Kidney (tissue), 14 donors: ENCODE measurements around the gene SCAMP1. TPM values are rescaled to one million over a fixed set of nuclear protein-coding genes. Genes with fewer than 3 reads are reported as not detected.

ENCODE experiments used
- DNase-seq, 5 donors: peaks; one replicate each; pipeline ENCODE4 v3.0.0-alpha.2; 2013 to 2020
- FAIRE-seq: peaks from 2 replicates; lab custom pipeline; 2012; peaks lifted over from hg19 to GRCh38; lab: Jason Lieb, UNC
- H3K27ac ChIP-seq, 2 donors: one replicate each; pipeline ENCODE4 v1.7.0; 2013; ENCODE audit warnings: low read depth in 2 of 2, low read length in 2 of 2, inconsistent platforms in 1 of 2
- H3K27me3 ChIP-seq: one replicate; pipeline ENCODE4 v1.7.1; 2013; ENCODE audit warnings: low read length, inconsistent platforms; ENCODE audit not compliant: control insufficient read depth, insufficient read depth
- H3K36me3 ChIP-seq, 3 donors: one replicate each; pipeline versions ENCODE4 v1.7.0 to v1.7.1; 2013; ENCODE audit warnings: low read length in 3 of 3, control low read depth in 1 of 3, inconsistent platforms in 1 of 3; ENCODE audit not compliant: insufficient read depth in 3 of 3, control insufficient read depth in 2 of 3
- H3K4me1 ChIP-seq, 3 donors: one replicate each; pipeline versions ENCODE4 v1.7.0 to v1.7.1; 2013; ENCODE audit warnings: low read length in 3 of 3, inconsistent platforms in 1 of 3, low read depth in 1 of 3; ENCODE audit not compliant: control insufficient read depth in 2 of 3, insufficient read depth in 2 of 3
- H3K4me3 ChIP-seq, 3 donors: one replicate each; pipeline versions ENCODE4 v1.7.0 to v1.8.1; 2013; ENCODE audit warnings: low read length in 3 of 3, control low read depth in 1 of 3, inconsistent platforms in 1 of 3
- H3K9ac ChIP-seq, 3 donors: one replicate each; pipeline versions ENCODE4 v1.7.0 to v1.7.1; 2013; ENCODE audit warnings: low read length in 3 of 3, control low read depth in 1 of 3, inconsistent platforms in 1 of 3
- H3K9me3 ChIP-seq, 3 donors: one replicate each; pipeline versions ENCODE4 v1.7.0 to v1.7.1; 2013; ENCODE audit warnings: low read length in 3 of 3, control low read depth in 1 of 3, inconsistent platforms in 1 of 3; ENCODE audit not compliant: control insufficient read depth in 2 of 3, insufficient read depth in 1 of 3
- intact Hi-C: fragments of 100-400 bp; cut with DNase I; formaldehyde crosslinking; loops from one replicate; pipeline ENCODE4 v1.11.1; 2022
- polyA plus RNA-seq: library from polyadenylated mRNA; stranded (reverse); fragments of 350-450 nt; fragmentation: Illumina TruSeq; extraction: RNeasy Lipid Tissue Mini Kit (QIAGEN cat#74804); gene quantifications from one replicate; pipeline ENCODE4 v1.2.3, GENCODE V29; 2014; ENCODE audit warnings: low read depth, low replicate concordance; ENCODE audit not compliant: insufficient read depth
- total RNA-seq: library from RNA; stranded (reverse); fragmentation: NEBNext Ultra II Directional; extraction: Animal tissue kit (Norgen Biotek cat#: 25700); gene quantifications from one replicate; pipeline ENCODE4 v1.2.1, GENCODE V29; 2021
- TF ChIP-seq, protein P1 (sequence below): IDR thresholded peaks from 3 replicates; pipeline ENCODE4 v1.5.1; 2012; ENCODE audit warnings: mild to moderate bottlenecking, moderate library complexity, borderline replicate concordance; ENCODE audit not compliant: insufficient read depth; ENCODE audit errors: extremely low read depth
- donor health status: control.
- donor health status: control.
- donor health status: control.
- donor health status: control.
- donor health status: control.
- donor health status: DM: yes; HTN: yes; CAD: no.
- donor health status: Normal renal cell carcinoma (clear cell type).

The SCAMP1 gene
- total and polyA plus RNA-seq, 2 donors from 2014 or later, result 13.1 to 42.1 TPM

DNA sequence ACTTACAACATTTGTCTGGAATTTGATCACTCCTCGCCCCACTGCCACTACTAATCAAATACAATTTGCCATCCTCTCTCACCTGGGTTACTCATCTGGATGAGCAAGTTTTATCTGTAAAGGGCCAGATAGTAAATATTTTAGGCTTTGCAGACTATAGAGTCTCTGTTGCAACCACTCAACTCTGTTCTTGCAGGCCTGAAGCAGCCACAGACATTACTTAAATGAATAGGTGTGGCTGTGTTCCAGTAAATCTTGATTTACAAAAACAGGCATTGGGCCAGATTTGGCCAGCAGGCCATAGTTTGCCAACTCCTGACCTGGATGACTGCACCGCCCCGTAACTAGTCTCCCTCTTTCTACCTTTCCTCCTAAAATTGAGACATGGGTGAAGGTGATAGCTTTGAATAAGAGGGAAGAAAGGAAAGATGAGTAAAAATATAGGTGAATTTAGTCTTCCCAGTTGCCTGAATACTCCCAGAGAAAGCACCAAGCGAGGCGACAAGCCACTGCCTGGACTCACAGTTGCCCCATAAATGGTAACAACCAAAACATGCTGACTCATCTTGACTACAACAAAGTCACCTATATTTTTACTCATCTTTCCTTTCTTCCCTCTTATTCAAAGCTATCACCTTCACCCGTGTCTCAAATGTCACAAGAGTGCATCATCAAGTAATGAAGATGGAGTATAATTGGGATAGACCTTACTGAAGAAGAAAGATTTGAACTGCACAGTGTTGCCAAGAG, 32.5 kb upstream of the SCAMP1 start:
- TF ChIP-seq, protein P1, sequence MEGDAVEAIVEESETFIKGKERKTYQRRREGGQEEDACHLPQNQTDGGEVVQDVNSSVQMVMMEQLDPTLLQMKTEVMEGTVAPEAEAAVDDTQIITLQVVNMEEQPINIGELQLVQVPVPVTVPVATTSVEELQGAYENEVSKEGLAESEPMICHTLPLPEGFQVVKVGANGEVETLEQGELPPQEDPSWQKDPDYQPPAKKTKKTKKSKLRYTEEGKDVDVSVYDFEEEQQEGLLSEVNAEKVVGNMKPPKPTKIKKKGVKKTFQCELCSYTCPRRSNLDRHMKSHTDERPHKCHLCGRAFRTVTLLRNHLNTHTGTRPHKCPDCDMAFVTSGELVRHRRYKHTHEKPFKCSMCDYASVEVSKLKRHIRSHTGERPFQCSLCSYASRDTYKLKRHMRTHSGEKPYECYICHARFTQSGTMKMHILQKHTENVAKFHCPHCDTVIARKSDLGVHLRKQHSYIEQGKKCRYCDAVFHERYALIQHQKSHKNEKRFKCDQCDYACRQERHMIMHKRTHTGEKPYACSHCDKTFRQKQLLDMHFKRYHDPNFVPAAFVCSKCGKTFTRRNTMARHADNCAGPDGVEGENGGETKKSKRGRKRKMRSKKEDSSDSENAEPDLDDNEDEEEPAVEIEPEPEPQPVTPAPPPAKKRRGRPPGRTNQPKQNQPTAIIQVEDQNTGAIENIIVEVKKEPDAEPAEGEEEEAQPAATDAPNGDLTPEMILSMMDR, result no peak

DNA sequence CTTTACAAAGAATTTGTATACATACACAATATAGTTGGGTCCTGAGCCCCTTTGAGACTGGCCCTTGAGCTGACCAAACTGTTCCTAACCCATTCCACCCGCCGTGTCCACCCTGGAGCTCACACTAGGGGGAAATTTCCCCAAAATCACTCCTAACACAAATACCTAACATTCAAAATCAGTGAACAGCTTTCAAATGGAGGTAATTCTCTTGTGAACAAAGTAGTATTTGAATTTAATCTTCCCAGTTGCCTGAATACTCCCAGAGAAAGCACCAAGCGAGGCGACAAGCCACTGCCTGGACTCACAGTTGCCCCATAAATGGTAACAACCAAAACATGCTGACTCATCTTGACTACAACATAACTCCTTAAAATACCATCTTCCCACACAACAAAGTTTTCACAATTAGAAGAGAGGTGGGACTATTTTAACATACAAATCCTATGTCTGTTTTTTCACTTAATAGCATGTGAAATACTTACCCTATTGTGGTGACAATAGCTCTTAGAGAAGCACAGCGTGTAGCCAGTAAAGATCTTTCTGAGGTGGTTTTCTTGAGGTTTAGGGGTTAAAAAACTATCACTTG, 31.7 kb upstream of the SCAMP1 start:
- Histone ChIP-seq H3K4me1 (no peaks in the 10 kb centered on the region), H3K9me3 (no peaks in the 10 kb centered on the region), H3K4me3 (no peak overlapping the region), H3K27ac (no peak overlapping the region), H3K27me3 (no peaks in the 10 kb centered on the region), H3K36me3 (no peaks in the 10 kb centered on the region), H3K9ac (no peak overlapping the region)
- intact Hi-C loops, result no loop called here
- TF ChIP-seq, protein P1, result no peak
- no peak for FAIRE-seq
- DNase-seq, result no peak

More for the DNA sequence above, 32.5 kb upstream of the SCAMP1 start:
- no peak overlapping the region for H3K27ac ChIP-seq
- intact Hi-C loops, result no loop called here
- H3K36me3 ChIP-seq, result no peaks in the 10 kb centered on the region
- no peaks in the 10 kb centered on the region for H3K9me3 ChIP-seq
- no peak overlapping the region for H3K4me3 ChIP-seq
- FAIRE-seq, result no peak
- H3K9ac ChIP-seq, result no peak overlapping the region
- DNase-seq, result no peak
- no peaks in the 10 kb centered on the region for H3K27me3 ChIP-seq
- H3K4me1 ChIP-seq, result no peaks in the 10 kb centered on the region

DNA sequence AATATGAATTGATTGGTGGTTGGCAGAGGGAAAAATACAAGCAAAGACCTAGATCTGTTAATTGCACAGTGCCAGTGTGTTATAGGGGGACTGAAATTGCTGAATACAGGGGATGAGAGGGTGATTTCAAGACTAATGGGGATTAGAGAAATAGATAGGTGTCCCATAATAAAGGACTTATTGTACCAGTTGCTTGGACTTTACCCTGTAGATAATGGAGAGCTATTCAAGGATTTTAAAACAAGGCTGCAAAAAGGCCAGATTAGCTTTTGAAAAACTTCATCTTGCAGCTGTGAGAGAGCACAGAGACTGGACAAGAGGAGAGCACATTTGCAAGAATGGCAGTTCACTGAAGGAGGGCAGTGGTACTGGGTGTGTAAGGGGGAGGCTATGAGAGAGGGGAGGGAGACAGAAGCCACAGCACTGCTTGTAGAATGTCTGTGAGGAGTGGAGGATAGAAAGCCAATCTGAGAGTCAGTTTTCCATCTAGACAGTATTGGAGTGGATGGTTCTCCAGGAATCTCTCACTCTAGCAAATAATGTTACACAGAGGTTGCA, 28.8 kb upstream of the SCAMP1 start:
- Histone ChIP-seq H3K4me1 (no peaks in the 10 kb centered on the region), H3K27me3 (no peaks in the 10 kb centered on the region), H3K9me3 (no peaks in the 10 kb centered on the region), H3K36me3 (no peaks in the 10 kb centered on the region), H3K27ac (no peak overlapping the region), H3K4me3 (no peak overlapping the region), H3K9ac (no peak overlapping the region)
- DNase-seq (no peak), FAIRE-seq (no peak)
- TF ChIP-seq, protein P1, result no peak
- intact Hi-C loops, result no loop called here
